GM19438 (cell line): ENCODE data around the gene TDRD7.

Experiments
- ATAC-seq: cut with Tn5 transposase; IDR thresholded peaks from one replicate; pipeline ENCODE4 v1.9.1; 2021; ENCODE audit warnings: low read depth; ENCODE audit not compliant: unreplicated experiment

TDRD7 gene

GRCh38 chr9:97411789-97412625 is at the start of gene TDRD7:
Gene TDRD7 (plus strand): TSS chr9:97412096. CDS start chr9:97428466, 16,370 bp downstream.
- peak; percentile 78 for ATAC-seq

- ATAC-seq, result no peak
Observed at GRCh38 chr9:97362777-97363545, 48.9 kb upstream of the TDRD7 start.

- ATAC-seq, result no peak
Observed at GRCh38 chr9:97363661-97364299, 48.1 kb upstream of the TDRD7 start.

- ATAC-seq, result no peak
Observed at GRCh38 chr9:97364769-97365490, 47.0 kb upstream of the TDRD7 start.

GRCh38 chr9:97365634-97366033 is 46.3 kb upstream of the TDRD7 start:
- no peak for ATAC-seq

GRCh38 chr9:97366476-97366875 is 45.4 kb upstream of the TDRD7 start:
- no peak for ATAC-seq

GRCh38 chr9:97366889-97367288 is 45.0 kb upstream of the TDRD7 start:
- peak; percentile 71 for ATAC-seq

GRCh38 chr9:97367729-97368128 is 44.2 kb upstream of the TDRD7 start:
- ATAC-seq, result no peak

- no peak for ATAC-seq
Observed at GRCh38 chr9:97368964-97369363, 42.9 kb upstream of the TDRD7 start.

- ATAC-seq, result no peak
Observed at GRCh38 chr9:97372580-97372979, 39.3 kb upstream of the TDRD7 start.

- no peak for ATAC-seq
Observed at GRCh38 chr9:97373331-97373730, 38.6 kb upstream of the TDRD7 start.

GRCh38 chr9:97374811-97375210 is 37.1 kb upstream of the TDRD7 start:
- ATAC-seq, result no peak

- ATAC-seq, result no peak
Observed at GRCh38 chr9:97376902-97377301, 35.0 kb upstream of the TDRD7 start.

- no peak for ATAC-seq
Observed at GRCh38 chr9:97382099-97382718, 29.7 kb upstream of the TDRD7 start.

- ATAC-seq, result no peak
Observed at GRCh38 chr9:97384406-97385262, 27.3 kb upstream of the TDRD7 start.

GRCh38 chr9:97385626-97386264 is 26.2 kb upstream of the TDRD7 start:
- ATAC-seq, result no peak

GRCh38 chr9:97386265-97386633 is 25.6 kb upstream of the TDRD7 start:
- no peak for ATAC-seq

GRCh38 chr9:97386733-97387503 is 25.0 kb upstream of the TDRD7 start:
- no peak for ATAC-seq
